Adrenal gland (tissue), 12 donors: ENCODE data around the gene NPRL2. TPM values are rescaled to one million over a fixed set of nuclear protein-coding genes. Genes with fewer than 3 reads are reported as not detected.

Experiments used
- DNase-seq, 7 donors: peaks; one replicate each; pipeline ENCODE4 v3.0.0-alpha.2; 2019 to 2020
- H3K27ac ChIP-seq, 5 donors: fragments of 200-600 bp; sonication (generic) in 4 of 5; 1 replicate in 3 of 5; 2 replicates in 2 of 5; pipeline versions ENCODE4 v1.5.1 to v1.8.0; 2016 to 2020; ENCODE audit warnings: mild to moderate bottlenecking in 1 of 5
- H3K27me3 ChIP-seq: fragments of 200-600 bp; 2 replicates; pipeline ENCODE4 v1.8.0; 2021
- H3K36me3 ChIP-seq, 2 donors: fragments of 200-600 bp; replicated peaks in 1 of 2; 1 replicate in 1 of 2; 2 replicates in 1 of 2; pipeline versions ENCODE4 v1.5.1 to v1.8.0; 2018 to 2022
- H3K4me1 ChIP-seq, 2 donors: fragments of 200-600 bp; replicated peaks in 1 of 2; 1 replicate in 1 of 2; 2 replicates in 1 of 2; pipeline versions ENCODE4 v1.5.1 to v1.8.0; 2018 to 2021
- H3K4me3 ChIP-seq, 4 donors: fragments of 200-600 bp; sonication (generic) in 3 of 4; one replicate each; pipeline ENCODE4 v1.5.1; 2016 to 2018
- H3K9me3 ChIP-seq, 3 donors: fragments of 200-600 bp; sonication (generic) in 1 of 3; replicated peaks in 1 of 3; 1 replicate in 2 of 3; 2 replicates in 1 of 3; pipeline versions ENCODE4 v1.5.1 to v1.8.0; 2016 to 2021
- CTCF ChIP-seq, 6 experiments: fragments of 450-650 bp in 4 of 6; fragments of 200-600 bp in 2 of 6; sonication (generic) in 1 of 6; IDR thresholded peaks; 1 replicate in 5 of 6; 2 replicates in 1 of 6; pipeline versions ENCODE4 v1.5.1 to v1.8.0; 2016 to 2021; ENCODE audit warnings: antibody characterized with exemption in 6 of 6, mild to moderate bottlenecking in 2 of 6, moderate library complexity in 1 of 6
- POLR2A ChIP-seq, 2 donors: fragments of 450-650 bp; IDR thresholded peaks; one replicate each; pipeline ENCODE4 v1.6.1; 2017; ENCODE audit warnings: antibody characterized with exemption in 2 of 2, mild to moderate bottlenecking in 2 of 2, moderate library complexity in 1 of 2
- WGBS, 4 donors: extraction: QIAGEN DNeasy Blood & Tissue Kit in 2 of 4; methylation state at CpG; one replicate each; pipeline versions ENCODE4 v1.1.5 to v1.1.7; 2013 to 2017; 5-methylcytosine and 5-hydroxymethylcytosine counted together
- intact Hi-C, 2 donors: fragments of 100-400 bp; cut with DNase I; formaldehyde crosslinking; loops; one replicate each; pipeline versions ENCODE4 v1.14.1 to v1.15.0; 2022 to 2023
- polyA plus RNA-seq, 3 donors: library from polyadenylated mRNA; stranded (reverse); fragments of 200-250 nt in 2 of 3; fragments of 350-450 nt in 1 of 3; fragmentation: Illumina TruSeq in 1 of 3; extraction: RNeasy Lipid Tissue Mini Kit (QIAGEN cat#74804) in 1 of 3; gene quantifications; one replicate each; pipeline ENCODE4 v1.2.3, GENCODE V29; 2013 to 2014
- total RNA-seq, 9 donors: library from RNA; depleted of rRNA in 4 of 9; stranded (reverse); fragments of >200 nt in 4 of 9; fragments of 120-200 nt in 1 of 9; fragmentation: NEBNext Ultra II Directional in 1 of 9; extraction: Animal tissue kit (Norgen Biotek cat#: 25700) in 1 of 9; gene quantifications; one replicate each; pipeline versions ENCODE4 v1.1.0 to v1.2.4, GENCODE V29; 2013 to 2023
- donor health status: healthy with polysubstance abuse.
- donor health status: Bipolar disorder and iron deficiency.
- donor health status: DM: yes; HTN: yes; CAD: no.
- donor health status: DM: no; HTN: no; CAD: no.
- donor health status: DM: no; HTN: no; CAD: no.
- donor health status: DM: yes; HTN: yes; CAD: no.

NPRL2 gene
- total and polyA plus RNA-seq, 12 donors = 16.9 to 57.9 (median 26.3) TPM

- peaks cover 16 to 43% of the 10 kb centered on the region in 2 donors for H3K4me1 ChIP-seq
- no peaks in the 10 kb centered on the region for H3K9me3 ChIP-seq
- 59 to 75% (median 70%) methylated on average over 4 of the region's 4 CpGs for WGBS, 4 donors
- TF ChIP-seq CTCF (IDR thresholded peaks at IDR 0.05) = no peak
- TF ChIP-seq POLR2A (IDR thresholded peaks at IDR 0.05) = no peak
- intact Hi-C loops = no loop called here
- DNase-seq = peak in 1 of 7 donors; percentile 56
- H3K27ac ChIP-seq = peak overlapping the region in 1 of 5 donors; percentile 11
- H3K27me3 ChIP-seq = no peaks in the 10 kb centered on the region
- peaks cover 0 to 42% of the 10 kb centered on the region in 2 donors for H3K36me3 ChIP-seq
- H3K4me3 ChIP-seq = peak overlapping the region in 2 of 4 donors; percentile 63 to 83
Measured at GRCh38 chr3:50327129-50327528, 23.4 kb downstream of the NPRL2 start.

- intact Hi-C loops = no loop called here
- 84 to 90% (median 85%) methylated on average over 8 of the region's 8 CpGs for WGBS, 4 donors
Measured at GRCh38 chr3:50326182-50326541, 24.4 kb downstream of the NPRL2 start.

GRCh38 chr3:50325497-50326181, 24.9 kb downstream of the NPRL2 start:
- no peak for DNase-seq
- Histone ChIP-seq H3K4me3 (no peak overlapping the region), H3K36me3 (peaks cover 0 to 27% of the 10 kb centered on the region in 2 donors), H3K27me3 (no peaks in the 10 kb centered on the region), H3K27ac (peak overlapping the region in 1 of 5 donors; percentile 98), H3K9me3 (no peaks in the 10 kb centered on the region), H3K4me1 (peaks cover 21 to 48% of the 10 kb centered on the region in 2 donors)
- 73 to 82% (median 78%) methylated on average over 11 of the region's 11 CpGs for WGBS, 4 donors
- intact Hi-C loops = no loop called here
- TF ChIP-seq CTCF (IDR thresholded peaks at IDR 0.05) (no peak), POLR2A (IDR thresholded peaks at IDR 0.05) (no peak)

More at GRCh38 chr3:50326182-50326541, 24.4 kb downstream of the NPRL2 start:
- Histone ChIP-seq H3K36me3 (peaks cover 0 to 33% of the 10 kb centered on the region in 2 donors), H3K4me3 (no peak overlapping the region), H3K4me1 (peaks cover 20 to 48% of the 10 kb centered on the region in 2 donors), H3K9me3 (no peaks in the 10 kb centered on the region), H3K27ac (no peak overlapping the region), H3K27me3 (no peaks in the 10 kb centered on the region)
- DNase-seq = no peak
- TF ChIP-seq POLR2A (IDR thresholded peaks at IDR 0.05) (no peak), CTCF (IDR thresholded peaks at IDR 0.05) (no peak)

GRCh38 chr3:50325113-50325480, 25.5 kb downstream of the NPRL2 start:
- Histone ChIP-seq H3K9me3 (no peaks in the 10 kb centered on the region), H3K27me3 (no peaks in the 10 kb centered on the region), H3K27ac (peak overlapping the region in 1 of 5 donors; percentile 98), H3K4me3 (no peak overlapping the region), H3K36me3 (peaks cover 0 to 22% of the 10 kb centered on the region in 2 donors), H3K4me1 (peaks cover 26 to 54% of the 10 kb centered on the region in 2 donors)
- intact Hi-C loops = no loop called here
- 63 to 83% (median 70%) methylated on average over 2 of the region's 2 CpGs for whole genome bisulfite sequencing, 4 donors
- no peak for TF ChIP-seq CTCF (IDR thresholded peaks at IDR 0.05)
- no peak for TF ChIP-seq POLR2A (IDR thresholded peaks at IDR 0.05)
- no peak for DNase-seq
